Spleen (tissue), 7 donors: ENCODE measurements around the gene FNDC1.

Experiments used
- CTCF ChIP-seq, 11 experiments: fragments of 200-600 bp in 7 of 11; fragments of 450-650 bp in 4 of 11; sonication (generic) in 4 of 11; IDR thresholded peaks in 8 of 11; conservative IDR thresholded peaks in 3 of 11; 1 replicate in 7 of 11; 2 replicates in 4 of 11; pipeline versions ENCODE4 v1.4.0 to v1.8.0; 2016 to 2021; ENCODE audit warnings: antibody characterized with exemption in 11 of 11, inconsistent platforms in 4 of 11, mild to moderate bottlenecking in 1 of 11
- POLR2A ChIP-seq, 3 donors: fragments of 450-650 bp; IDR thresholded peaks; one replicate each; pipeline ENCODE4 v1.5.1; 2017; ENCODE audit warnings: antibody characterized with exemption in 3 of 3, mild to moderate bottlenecking in 1 of 3
- POLR2AphosphoS5 ChIP-seq, 3 donors: sonication (generic); formaldehyde crosslinking; IDR thresholded peaks; one replicate each; pipeline ENCODE4 v1.5.1; 2017; ENCODE audit warnings: antibody characterized with exemption in 3 of 3
- donor health status: DM: no; HTN: no; CAD: no; lungs with moderate emphysema.
- donor health status: DM: no; HTN: no; CAD: no.
- donor health status: DM: no; HTN: no; CAD: no.

GRCh38 chr6:159252955-159253508 is 83.8 kb downstream of the FNDC1 start:
- no peak for TF ChIP-seq POLR2A (IDR thresholded peaks at IDR 0.05)
- peak in 7 of 11 experiments; percentile 21 to 56 (median 46) for TF ChIP-seq CTCF (IDR thresholded peaks at IDR 0.05 in 8 of 11, conservative IDR thresholded peaks at IDR 0.05 in 3 of 11)
- no peak for TF ChIP-seq POLR2AphosphoS5 (IDR thresholded peaks at IDR 0.05)
